Measurements from ENCODE around the gene CENPT. TPM values are rescaled to one million over a fixed set of nuclear protein-coding genes. Genes with fewer than 3 reads are reported as not detected.

The CENPT gene
- total and polyA plus RNA-seq, 2 of the 13 experiments (the other 11 are each of a cell fraction or from before 2014, with no cell fraction given), result 40.9 to 43.3 TPM

DNA sequence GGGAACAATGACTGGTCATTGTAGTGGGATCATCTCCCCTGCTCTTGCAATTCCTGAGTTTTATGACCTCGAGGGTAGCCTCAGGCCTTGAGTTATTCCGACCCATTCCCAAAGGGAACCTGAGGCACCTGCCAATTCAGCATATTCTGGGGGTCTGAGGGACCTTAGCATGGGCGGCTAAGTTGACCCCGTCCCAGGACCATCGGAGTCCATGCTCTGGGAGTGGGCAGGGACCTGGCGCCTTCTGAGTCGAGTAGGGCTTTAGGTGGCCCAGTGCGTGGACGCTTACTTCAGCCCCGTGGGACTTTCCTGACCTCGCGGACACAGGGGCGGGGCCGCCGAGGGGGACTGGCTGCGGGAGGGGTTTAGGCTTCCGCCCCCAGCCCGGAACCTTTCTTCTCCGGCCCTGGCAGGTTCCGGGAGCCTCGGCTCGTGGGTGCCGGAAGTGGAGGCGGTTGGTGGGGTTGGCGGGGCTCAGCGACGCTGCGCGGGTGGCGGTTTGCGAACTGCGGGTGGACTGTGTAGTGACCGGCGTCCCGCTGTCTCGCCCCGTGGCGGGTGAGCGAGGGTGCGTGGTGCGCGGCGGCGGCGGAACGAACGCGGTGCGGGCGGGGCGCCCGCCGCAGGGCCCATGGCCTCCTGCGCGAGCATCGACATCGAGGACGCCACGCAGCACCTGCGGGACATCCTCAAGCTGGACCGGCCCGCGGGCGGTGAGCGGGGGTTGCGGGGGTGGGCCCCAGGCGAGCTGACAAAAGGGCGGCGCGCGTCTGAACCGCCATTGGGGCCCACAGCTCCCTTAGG, 25.3 kb upstream of the CENPT start, which contains the start of gene EDC4 (continued):
- TF ChIP-seq, protein P1, sequence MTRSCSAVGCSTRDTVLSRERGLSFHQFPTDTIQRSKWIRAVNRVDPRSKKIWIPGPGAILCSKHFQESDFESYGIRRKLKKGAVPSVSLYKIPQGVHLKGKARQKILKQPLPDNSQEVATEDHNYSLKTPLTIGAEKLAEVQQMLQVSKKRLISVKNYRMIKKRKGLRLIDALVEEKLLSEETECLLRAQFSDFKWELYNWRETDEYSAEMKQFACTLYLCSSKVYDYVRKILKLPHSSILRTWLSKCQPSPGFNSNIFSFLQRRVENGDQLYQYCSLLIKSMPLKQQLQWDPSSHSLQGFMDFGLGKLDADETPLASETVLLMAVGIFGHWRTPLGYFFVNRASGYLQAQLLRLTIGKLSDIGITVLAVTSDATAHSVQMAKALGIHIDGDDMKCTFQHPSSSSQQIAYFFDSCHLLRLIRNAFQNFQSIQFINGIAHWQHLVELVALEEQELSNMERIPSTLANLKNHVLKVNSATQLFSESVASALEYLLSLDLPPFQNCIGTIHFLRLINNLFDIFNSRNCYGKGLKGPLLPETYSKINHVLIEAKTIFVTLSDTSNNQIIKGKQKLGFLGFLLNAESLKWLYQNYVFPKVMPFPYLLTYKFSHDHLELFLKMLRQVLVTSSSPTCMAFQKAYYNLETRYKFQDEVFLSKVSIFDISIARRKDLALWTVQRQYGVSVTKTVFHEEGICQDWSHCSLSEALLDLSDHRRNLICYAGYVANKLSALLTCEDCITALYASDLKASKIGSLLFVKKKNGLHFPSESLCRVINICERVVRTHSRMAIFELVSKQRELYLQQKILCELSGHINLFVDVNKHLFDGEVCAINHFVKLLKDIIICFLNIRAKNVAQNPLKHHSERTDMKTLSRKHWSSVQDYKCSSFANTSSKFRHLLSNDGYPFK (CRISPR knock-in tag; IDR thresholded peaks at IDR 0.05; ENCODE audit: borderline replicate concordance), result peak; percentile 64; the same call in 1 of the 2 replicates
- TF ChIP-seq RNF2 (conservative IDR thresholded peaks at IDR 0.05; ENCODE audit: low read depth) (no peak), ZNF101 (CRISPR knock-in tag; IDR thresholded peaks at IDR 0.05; ENCODE audit: borderline replicate concordance, low read depth) (no peak), RBAK (CRISPR knock-in tag; IDR thresholded peaks at IDR 0.05) (no peak), DR1 (CRISPR knock-in tag; IDR thresholded peaks at IDR 0.05) (no peak; the same call in none of the 2 replicates), BRCA1 (CRISPR knock-in tag; IDR thresholded peaks at IDR 0.05) (0 out of 2 replicates have a peak, but pooled peaks have one; percentile 36), SMYD3 (CRISPR knock-in tag; IDR thresholded peaks at IDR 0.05) (peak; percentile 43; the same call in 1 of the 2 replicates), ZNF549 (CRISPR knock-in tag; IDR thresholded peaks at IDR 0.05) (no peak), KLF9 (CRISPR knock-in tag; IDR thresholded peaks at IDR 0.05; ENCODE audit: low read depth) (peak; percentile 52; the same call in 1 of the 2 replicates), TCF12 (IDR thresholded peaks at IDR 0.05) (no peak), TCF12 (CRISPR knock-in tag; IDR thresholded peaks at IDR 0.05) (no peak), DMAP1 (CRISPR knock-in tag; IDR thresholded peaks at IDR 0.05) (peak; percentile 93), SMAD3 (CRISPR knock-in tag; IDR thresholded peaks at IDR 0.05) (peak; percentile 96), ZNF672 (CRISPR knock-in tag; IDR thresholded peaks at IDR 0.05) (0 out of 2 replicates have a peak, but pooled peaks have one; percentile 64), ZSCAN12 (CRISPR knock-in tag; IDR thresholded peaks at IDR 0.05) (peak; percentile 88; the same call in 1 of the 2 replicates), ZBTB8A (CRISPR knock-in tag; IDR thresholded peaks at IDR 0.05; ENCODE audit: borderline replicate concordance, low read depth) (no peak), SUZ12 (IDR thresholded peaks at IDR 0.05; ENCODE audit: low read depth, low read length) (0 out of 2 replicates have a peak, but pooled peaks have one; percentile 17), RCOR2 (CRISPR knock-in tag; IDR thresholded peaks at IDR 0.05) (no peak), SNAI1 (CRISPR knock-in tag; IDR thresholded peaks at IDR 0.05; ENCODE audit: borderline replicate concordance) (no peak; the same call in 1 of the 2 replicates), ZNF552 (CRISPR knock-in tag; IDR thresholded peaks at IDR 0.05; ENCODE audit: borderline replicate concordance) (peak; percentile 68; the same call in 1 of the 2 replicates), CEBPB (IDR thresholded peaks at IDR 0.05; ENCODE audit: borderline replicate concordance, low read depth, low read length) (no peak), ZNF839 (CRISPR knock-in tag; IDR thresholded peaks at IDR 0.05; ENCODE audit: borderline replicate concordance) (peak; percentile 82; the same call in 1 of the 2 replicates)
- TF ChIP-seq, protein P2, sequence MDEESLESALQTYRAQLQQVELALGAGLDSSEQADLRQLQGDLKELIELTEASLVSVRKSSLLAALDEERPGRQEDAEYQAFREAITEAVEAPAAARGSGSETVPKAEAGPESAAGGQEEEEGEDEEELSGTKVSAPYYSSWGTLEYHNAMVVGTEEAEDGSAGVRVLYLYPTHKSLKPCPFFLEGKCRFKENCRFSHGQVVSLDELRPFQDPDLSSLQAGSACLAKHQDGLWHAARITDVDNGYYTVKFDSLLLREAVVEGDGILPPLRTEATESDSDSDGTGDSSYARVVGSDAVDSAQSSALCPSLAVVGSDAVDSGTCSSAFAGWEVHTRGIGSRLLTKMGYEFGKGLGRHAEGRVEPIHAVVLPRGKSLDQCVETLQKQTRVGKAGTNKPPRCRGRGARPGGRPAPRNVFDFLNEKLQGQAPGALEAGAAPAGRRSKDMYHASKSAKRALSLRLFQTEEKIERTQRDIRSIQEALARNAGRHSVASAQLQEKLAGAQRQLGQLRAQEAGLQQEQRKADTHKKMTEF (CRISPR knock-in tag; IDR thresholded peaks at IDR 0.05), result peak; percentile 98
- TF ChIP-seq, protein P3, sequence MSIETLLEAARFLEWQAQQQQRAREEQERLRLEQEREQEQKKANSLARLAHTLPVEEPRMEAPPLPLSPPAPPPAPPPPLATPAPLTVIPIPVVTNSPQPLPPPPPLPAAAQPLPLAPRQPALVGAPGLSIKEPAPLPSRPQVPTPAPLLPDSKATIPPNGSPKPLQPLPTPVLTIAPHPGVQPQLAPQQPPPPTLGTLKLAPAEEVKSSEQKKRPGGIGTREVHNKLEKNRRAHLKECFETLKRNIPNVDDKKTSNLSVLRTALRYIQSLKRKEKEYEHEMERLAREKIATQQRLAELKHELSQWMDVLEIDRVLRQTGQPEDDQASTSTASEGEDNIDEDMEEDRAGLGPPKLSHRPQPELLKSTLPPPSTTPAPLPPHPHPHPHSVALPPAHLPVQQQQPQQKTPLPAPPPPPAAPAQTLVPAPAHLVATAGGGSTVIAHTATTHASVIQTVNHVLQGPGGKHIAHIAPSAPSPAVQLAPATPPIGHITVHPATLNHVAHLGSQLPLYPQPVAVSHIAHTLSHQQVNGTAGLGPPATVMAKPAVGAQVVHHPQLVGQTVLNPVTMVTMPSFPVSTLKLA (IDR thresholded peaks at IDR 0.05), result no peak
